Measurements from ENCODE around the gene CUBN.

Gene CUBN

GRCh38 chr10:17157024-17157423 lies 27.4 kb upstream of the CUBN start:
- no peak overlapping the region for H3K4me3 ChIP-seq (ENCODE audit: low read depth, low read length)
- no peaks in the 10 kb centered on the region for H3K27me3 ChIP-seq (ENCODE audit: control insufficient read depth, insufficient read depth, low read length)
- no peaks in the 10 kb centered on the region for H3K36me3 ChIP-seq (ENCODE audit: control insufficient read depth, insufficient read depth, low read length)
- no peaks in the 10 kb centered on the region for H3K9me3 ChIP-seq (ENCODE audit: control insufficient read depth, insufficient read depth, low read length)
- no peak overlapping the region for H3K9ac ChIP-seq (ENCODE audit: low read depth, low read length)
- no peaks in the 10 kb centered on the region for H3K4me1 ChIP-seq (ENCODE audit: control insufficient read depth, insufficient read depth, low read length)

- Histone ChIP-seq H3K4me1 (ENCODE audit: control insufficient read depth, insufficient read depth, low read length) (no peaks in the 10 kb centered on the region), H3K36me3 (ENCODE audit: control insufficient read depth, insufficient read depth, low read length) (no peaks in the 10 kb centered on the region), H3K4me3 (ENCODE audit: low read depth, low read length) (no peak overlapping the region), H3K27me3 (ENCODE audit: control insufficient read depth, insufficient read depth, low read length) (no peaks in the 10 kb centered on the region), H3K9ac (ENCODE audit: low read depth, low read length) (no peak overlapping the region), H3K9me3 (ENCODE audit: control insufficient read depth, insufficient read depth, low read length) (no peaks in the 10 kb centered on the region)
Observed at GRCh38 chr10:17155826-17156225, 26.2 kb upstream of the CUBN start.

- no peaks in the 10 kb centered on the region for H3K27me3 ChIP-seq (ENCODE audit: control insufficient read depth, insufficient read depth, low read length)
Observed at GRCh38 chr10:17154116-17154515, 24.5 kb upstream of the CUBN start.

GRCh38 chr10:17153321-17153720 lies 23.7 kb upstream of the CUBN start:
- no peak overlapping the region for H3K4me3 ChIP-seq (ENCODE audit: low read depth, low read length)
- no peaks in the 10 kb centered on the region for H3K36me3 ChIP-seq (ENCODE audit: control insufficient read depth, insufficient read depth, low read length)
- no peaks in the 10 kb centered on the region for H3K4me1 ChIP-seq (ENCODE audit: control insufficient read depth, insufficient read depth, low read length)
- no peaks in the 10 kb centered on the region for H3K27me3 ChIP-seq (ENCODE audit: control insufficient read depth, insufficient read depth, low read length)
- H3K9me3 ChIP-seq (ENCODE audit: control insufficient read depth, insufficient read depth, low read length) = no peaks in the 10 kb centered on the region
- H3K9ac ChIP-seq (ENCODE audit: low read depth, low read length) = no peak overlapping the region

More at GRCh38 chr10:17154116-17154515, 24.5 kb upstream of the CUBN start:
- Histone ChIP-seq H3K9ac (ENCODE audit: low read depth, low read length) (no peak overlapping the region), H3K4me3 (ENCODE audit: low read depth, low read length) (no peak overlapping the region), H3K36me3 (ENCODE audit: control insufficient read depth, insufficient read depth, low read length) (no peaks in the 10 kb centered on the region), H3K4me1 (ENCODE audit: control insufficient read depth, insufficient read depth, low read length) (no peaks in the 10 kb centered on the region), H3K9me3 (ENCODE audit: control insufficient read depth, insufficient read depth, low read length) (no peaks in the 10 kb centered on the region)

- Histone ChIP-seq H3K27me3 (ENCODE audit: control insufficient read depth, insufficient read depth, low read length) (no peaks in the 10 kb centered on the region), H3K36me3 (ENCODE audit: control insufficient read depth, insufficient read depth, low read length) (no peaks in the 10 kb centered on the region), H3K9ac (ENCODE audit: low read depth, low read length) (no peak overlapping the region), H3K4me3 (ENCODE audit: low read depth, low read length) (no peak overlapping the region), H3K4me1 (ENCODE audit: control insufficient read depth, insufficient read depth, low read length) (no peaks in the 10 kb centered on the region), H3K9me3 (ENCODE audit: control insufficient read depth, insufficient read depth, low read length) (no peaks in the 10 kb centered on the region)
Observed at GRCh38 chr10:17151716-17152115, 22.1 kb upstream of the CUBN start.

GRCh38 chr10:17147884-17148489 lies 18.4 kb upstream of the CUBN start:
- H3K4me1 ChIP-seq (ENCODE audit: control insufficient read depth, insufficient read depth, low read length) = no peaks in the 10 kb centered on the region
- no peaks in the 10 kb centered on the region for H3K36me3 ChIP-seq (ENCODE audit: control insufficient read depth, insufficient read depth, low read length)
- no peak overlapping the region for H3K4me3 ChIP-seq (ENCODE audit: low read depth, low read length)
- no peaks in the 10 kb centered on the region for H3K9me3 ChIP-seq (ENCODE audit: control insufficient read depth, insufficient read depth, low read length)
- H3K9ac ChIP-seq (ENCODE audit: low read depth, low read length) = no peak overlapping the region
- no peaks in the 10 kb centered on the region for H3K27me3 ChIP-seq (ENCODE audit: control insufficient read depth, insufficient read depth, low read length)

GRCh38 chr10:17146892-17147291 lies 17.3 kb upstream of the CUBN start:
- Histone ChIP-seq H3K36me3 (ENCODE audit: control insufficient read depth, insufficient read depth, low read length) (no peaks in the 10 kb centered on the region), H3K4me3 (ENCODE audit: low read depth, low read length) (no peak overlapping the region), H3K27me3 (ENCODE audit: control insufficient read depth, insufficient read depth, low read length) (no peaks in the 10 kb centered on the region), H3K9ac (ENCODE audit: low read depth, low read length) (no peak overlapping the region), H3K9me3 (ENCODE audit: control insufficient read depth, insufficient read depth, low read length) (no peaks in the 10 kb centered on the region), H3K4me1 (ENCODE audit: control insufficient read depth, insufficient read depth, low read length) (no peaks in the 10 kb centered on the region)

GRCh38 chr10:17145239-17145638 lies 15.6 kb upstream of the CUBN start:
- Histone ChIP-seq H3K9me3 (ENCODE audit: control insufficient read depth, insufficient read depth, low read length) (no peaks in the 10 kb centered on the region), H3K27me3 (ENCODE audit: control insufficient read depth, insufficient read depth, low read length) (no peaks in the 10 kb centered on the region), H3K4me3 (ENCODE audit: low read depth, low read length) (no peak overlapping the region), H3K9ac (ENCODE audit: low read depth, low read length) (no peak overlapping the region), H3K36me3 (ENCODE audit: control insufficient read depth, insufficient read depth, low read length) (no peaks in the 10 kb centered on the region), H3K4me1 (ENCODE audit: control insufficient read depth, insufficient read depth, low read length) (no peaks in the 10 kb centered on the region)

GRCh38 chr10:17144757-17145156 lies 15.1 kb upstream of the CUBN start:
- Histone ChIP-seq H3K27me3 (ENCODE audit: control insufficient read depth, insufficient read depth, low read length) (no peaks in the 10 kb centered on the region), H3K36me3 (ENCODE audit: control insufficient read depth, insufficient read depth, low read length) (no peaks in the 10 kb centered on the region), H3K4me3 (ENCODE audit: low read depth, low read length) (no peak overlapping the region), H3K9me3 (ENCODE audit: control insufficient read depth, insufficient read depth, low read length) (no peaks in the 10 kb centered on the region), H3K9ac (ENCODE audit: low read depth, low read length) (no peak overlapping the region), H3K4me1 (ENCODE audit: control insufficient read depth, insufficient read depth, low read length) (no peaks in the 10 kb centered on the region)

- Histone ChIP-seq H3K9me3 (ENCODE audit: control insufficient read depth, insufficient read depth, low read length) (no peaks in the 10 kb centered on the region), H3K9ac (ENCODE audit: low read depth, low read length) (no peak overlapping the region), H3K36me3 (ENCODE audit: control insufficient read depth, insufficient read depth, low read length) (no peaks in the 10 kb centered on the region), H3K27me3 (ENCODE audit: control insufficient read depth, insufficient read depth, low read length) (no peaks in the 10 kb centered on the region), H3K4me3 (ENCODE audit: low read depth, low read length) (no peak overlapping the region), H3K4me1 (ENCODE audit: control insufficient read depth, insufficient read depth, low read length) (no peaks in the 10 kb centered on the region)
Observed at GRCh38 chr10:17144032-17144431, 14.4 kb upstream of the CUBN start.

GRCh38 chr10:17143055-17143690 lies 13.6 kb upstream of the CUBN start:
- Histone ChIP-seq H3K9ac (ENCODE audit: low read depth, low read length) (no peak overlapping the region), H3K4me1 (ENCODE audit: control insufficient read depth, insufficient read depth, low read length) (no peaks in the 10 kb centered on the region), H3K9me3 (ENCODE audit: control insufficient read depth, insufficient read depth, low read length) (no peaks in the 10 kb centered on the region), H3K36me3 (ENCODE audit: control insufficient read depth, insufficient read depth, low read length) (no peaks in the 10 kb centered on the region), H3K27me3 (ENCODE audit: control insufficient read depth, insufficient read depth, low read length) (no peaks in the 10 kb centered on the region), H3K4me3 (ENCODE audit: low read depth, low read length) (no peak overlapping the region)

- H3K9me3 ChIP-seq (ENCODE audit: control insufficient read depth, insufficient read depth, low read length) = no peaks in the 10 kb centered on the region
- no peak overlapping the region for H3K9ac ChIP-seq (ENCODE audit: low read depth, low read length)
- H3K4me3 ChIP-seq (ENCODE audit: low read depth, low read length) = no peak overlapping the region
- H3K27me3 ChIP-seq (ENCODE audit: control insufficient read depth, insufficient read depth, low read length) = no peaks in the 10 kb centered on the region
- H3K36me3 ChIP-seq (ENCODE audit: control insufficient read depth, insufficient read depth, low read length) = no peaks in the 10 kb centered on the region
- H3K4me1 ChIP-seq (ENCODE audit: control insufficient read depth, insufficient read depth, low read length) = no peaks in the 10 kb centered on the region
Observed at GRCh38 chr10:17141504-17142229, 12.1 kb upstream of the CUBN start.
